Epithelial cell of proximal tubule (primary cell): ENCODE measurements around the gene GOLGA6L2. TPM values are rescaled to one million over a fixed set of nuclear protein-coding genes. Genes with fewer than 3 reads are reported as not detected.

Source experiments
- DNase-seq: peaks from one replicate; pipeline ENCODE4 v3.0.0-alpha.2; 2011; ENCODE audit warnings: low read depth
- H3K4me3 ChIP-seq: 2 replicates; pipeline ENCODE4 v1.5.1; 2011; ENCODE audit warnings: low read depth, mild to moderate bottlenecking, low read length
- total RNA-seq: library from RNA; depleted of rRNA; stranded (reverse); fragments of >200 nt; gene quantifications from 2 replicates; pipeline ENCODE4 v1.2.3, GENCODE V29; 2015
- TF ChIP-seq, protein P1 (sequence below): conservative IDR thresholded peaks from 2 replicates; pipeline ENCODE4 v1.5.1; 2012; ENCODE audit warnings: low read depth, mild to moderate bottlenecking, low read length

GOLGA6L2 gene, protein sequence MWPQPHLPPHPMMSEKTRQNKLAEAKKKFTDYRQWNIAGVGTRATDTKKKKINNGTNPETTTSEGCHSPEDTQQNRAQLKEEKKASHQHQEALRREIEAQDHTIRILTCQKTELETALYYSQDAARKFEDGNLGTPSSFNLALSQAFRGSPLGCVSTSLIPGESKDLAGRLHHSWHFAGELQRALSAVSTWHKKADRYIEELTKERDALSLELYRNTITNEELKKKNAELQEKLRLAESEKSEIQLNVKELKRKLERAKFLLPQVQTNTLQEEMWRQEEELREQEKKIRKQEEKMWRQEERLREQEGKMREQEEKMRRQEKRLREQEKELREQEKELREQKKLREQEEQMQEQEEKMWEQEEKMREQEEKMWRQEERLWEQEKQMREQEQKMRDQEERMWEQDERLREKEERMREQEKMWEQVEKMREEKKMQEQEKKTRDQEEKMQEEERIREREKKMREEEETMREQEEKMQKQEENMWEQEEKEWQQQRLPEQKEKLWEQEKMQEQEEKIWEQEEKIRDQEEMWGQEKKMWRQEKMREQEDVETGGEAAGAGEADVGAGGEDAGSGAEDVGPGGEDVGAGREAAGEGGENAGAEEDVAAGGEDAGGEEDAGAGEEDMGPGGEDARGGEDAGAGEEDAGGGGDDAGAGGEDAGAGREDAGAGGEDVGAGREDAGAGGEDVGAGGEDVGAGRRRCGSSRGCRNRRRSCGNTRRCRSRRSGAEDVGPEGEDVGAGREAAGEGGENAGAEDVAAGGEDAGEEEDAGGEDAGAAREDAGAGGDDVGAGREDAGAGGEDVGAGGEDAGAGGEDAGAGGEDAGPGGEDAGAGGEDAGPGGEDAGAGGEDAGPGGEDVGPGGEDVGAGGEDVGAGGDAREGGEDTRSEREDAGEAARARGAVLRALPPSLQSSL
- total RNA-seq: not detected in 2 replicates

DNA sequence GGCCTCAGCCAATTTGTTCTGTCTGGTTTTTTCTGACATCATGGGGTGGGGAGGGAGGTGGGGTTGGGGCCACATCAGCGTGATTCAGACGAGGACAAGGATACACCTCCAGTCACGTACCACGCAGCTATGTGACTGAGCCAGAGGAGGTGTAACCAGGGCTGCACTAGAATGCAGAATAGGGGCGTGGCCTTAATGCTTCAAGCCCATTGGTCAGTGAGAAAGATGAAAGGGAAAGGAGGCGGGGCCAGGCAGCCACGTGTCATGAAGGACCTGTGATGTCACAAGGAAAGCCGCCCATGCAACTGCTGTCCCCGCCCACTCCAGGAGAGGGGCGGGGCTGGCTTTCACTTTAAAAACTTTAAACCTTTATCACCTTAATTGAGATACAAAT, at the start of gene GOLGA6L2:
Gene GOLGA6L2 (minus strand): TSS at position 137 of the 394 bp plus-strand sequence. CDS start 62 bp downstream, at position 75.
- TF ChIP-seq, protein P1, sequence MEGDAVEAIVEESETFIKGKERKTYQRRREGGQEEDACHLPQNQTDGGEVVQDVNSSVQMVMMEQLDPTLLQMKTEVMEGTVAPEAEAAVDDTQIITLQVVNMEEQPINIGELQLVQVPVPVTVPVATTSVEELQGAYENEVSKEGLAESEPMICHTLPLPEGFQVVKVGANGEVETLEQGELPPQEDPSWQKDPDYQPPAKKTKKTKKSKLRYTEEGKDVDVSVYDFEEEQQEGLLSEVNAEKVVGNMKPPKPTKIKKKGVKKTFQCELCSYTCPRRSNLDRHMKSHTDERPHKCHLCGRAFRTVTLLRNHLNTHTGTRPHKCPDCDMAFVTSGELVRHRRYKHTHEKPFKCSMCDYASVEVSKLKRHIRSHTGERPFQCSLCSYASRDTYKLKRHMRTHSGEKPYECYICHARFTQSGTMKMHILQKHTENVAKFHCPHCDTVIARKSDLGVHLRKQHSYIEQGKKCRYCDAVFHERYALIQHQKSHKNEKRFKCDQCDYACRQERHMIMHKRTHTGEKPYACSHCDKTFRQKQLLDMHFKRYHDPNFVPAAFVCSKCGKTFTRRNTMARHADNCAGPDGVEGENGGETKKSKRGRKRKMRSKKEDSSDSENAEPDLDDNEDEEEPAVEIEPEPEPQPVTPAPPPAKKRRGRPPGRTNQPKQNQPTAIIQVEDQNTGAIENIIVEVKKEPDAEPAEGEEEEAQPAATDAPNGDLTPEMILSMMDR: no peak
- H3K4me3 ChIP-seq: no peak within 1 kb of the TSS
- DNase-seq: no peak

DNA sequence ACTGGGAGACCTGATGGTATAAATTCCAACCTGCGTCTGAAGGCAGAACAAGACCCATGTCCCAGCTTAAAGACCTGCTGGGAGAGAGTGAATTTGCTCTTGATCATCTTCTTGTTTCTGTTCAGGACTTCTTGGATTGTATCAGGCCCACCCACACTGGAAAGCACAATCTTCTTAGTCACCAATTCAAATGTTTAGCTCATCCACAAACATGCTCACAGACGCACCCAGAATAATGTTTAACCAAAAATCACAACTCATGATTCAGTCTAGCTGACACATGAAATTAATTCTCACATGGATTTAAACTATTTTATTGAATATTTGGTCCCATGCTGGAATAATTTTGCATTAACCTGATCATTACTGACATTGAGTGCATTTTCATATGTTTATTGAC, 37.8 kb upstream of the GOLGA6L2 start:
- TF ChIP-seq, protein P1: no peak
- no peak overlapping the region for H3K4me3 ChIP-seq
- peak; percentile 32 for DNase-seq

DNA sequence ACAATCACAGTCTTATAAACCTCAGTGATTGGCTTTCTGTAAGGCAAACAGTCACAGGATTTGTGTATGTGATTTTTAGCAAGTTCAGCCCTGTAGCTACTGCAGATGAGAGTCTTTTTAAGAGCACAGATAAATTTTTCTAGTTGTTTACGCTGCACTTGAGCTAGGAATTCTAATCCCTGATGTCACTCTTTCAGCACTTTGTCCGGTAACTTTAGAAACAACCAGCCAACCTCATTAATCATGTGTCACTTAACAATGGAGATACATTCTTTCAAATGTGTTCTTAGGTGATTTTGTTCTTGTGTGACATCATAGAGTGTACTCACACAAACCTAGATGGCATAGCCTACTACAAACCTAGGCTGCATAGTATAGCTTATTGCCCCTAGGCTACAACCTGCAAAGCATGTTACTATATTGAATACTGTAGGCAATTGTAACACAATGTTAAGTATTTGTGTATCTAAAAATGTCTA, 36.8 kb upstream of the GOLGA6L2 start:
- TF ChIP-seq, protein P1: no peak
- H3K4me3 ChIP-seq: no peak overlapping the region
- peak; percentile 9 for DNase-seq

DNA sequence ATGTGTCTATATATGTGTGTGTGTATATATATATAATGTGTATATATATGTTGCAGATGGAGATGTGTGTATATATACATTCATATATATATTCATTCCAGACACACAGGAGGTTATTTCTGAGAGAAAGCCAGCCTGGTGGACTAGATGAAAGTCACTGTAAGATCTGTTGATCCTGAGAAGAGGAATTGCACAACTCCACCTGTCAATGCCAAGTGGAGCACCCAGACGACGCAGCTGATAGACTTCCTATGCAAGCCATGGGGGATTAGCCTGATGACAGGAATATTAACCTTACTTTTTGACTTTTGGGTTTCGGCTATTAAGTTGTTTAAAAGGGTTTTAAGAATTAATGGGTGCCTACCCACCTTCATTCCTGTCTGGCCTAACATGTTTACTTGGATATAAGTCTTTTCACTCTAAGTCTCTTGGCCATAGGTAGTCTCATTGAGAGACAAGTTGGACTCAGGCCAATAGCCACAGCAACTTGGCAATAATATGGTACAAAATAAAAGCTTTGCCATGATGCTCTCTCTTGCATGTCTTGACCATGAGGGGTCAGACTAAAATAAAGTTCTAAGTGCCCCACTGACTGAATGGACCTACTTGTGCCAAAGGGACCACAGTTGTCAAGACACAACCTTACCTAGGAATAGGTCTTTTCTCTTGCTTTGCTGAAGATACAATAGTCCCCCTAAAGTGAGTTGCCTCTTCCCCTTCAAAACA, 35.9 kb upstream of the GOLGA6L2 start:
- DNase-seq: no peak
- TF ChIP-seq, protein P1: no peak

DNA sequence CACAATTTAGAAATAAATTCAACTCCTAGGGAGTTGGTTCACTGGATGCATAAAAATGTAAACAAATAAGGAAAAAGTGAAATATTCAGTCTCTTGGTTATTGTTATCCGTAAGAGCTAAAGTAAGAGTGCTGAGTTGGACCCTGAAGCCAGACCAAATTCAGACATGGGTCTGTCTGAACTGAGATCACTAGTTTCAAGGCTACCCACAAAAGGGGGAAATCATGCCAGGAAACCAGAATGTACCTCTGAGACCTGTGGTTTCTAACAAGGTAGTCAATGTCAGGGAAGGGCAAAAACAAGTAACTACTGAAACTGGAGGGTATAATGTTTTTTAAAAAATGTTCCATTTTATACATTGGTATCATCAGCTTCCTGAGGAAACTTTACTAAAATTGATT, 35.2 kb upstream of the GOLGA6L2 start:
- no peak for DNase-seq
- TF ChIP-seq, protein P1: no peak
- no peak overlapping the region for H3K4me3 ChIP-seq

More for the DNA sequence above, 35.9 kb upstream of the GOLGA6L2 start:
- no peak overlapping the region for H3K4me3 ChIP-seq

DNA sequence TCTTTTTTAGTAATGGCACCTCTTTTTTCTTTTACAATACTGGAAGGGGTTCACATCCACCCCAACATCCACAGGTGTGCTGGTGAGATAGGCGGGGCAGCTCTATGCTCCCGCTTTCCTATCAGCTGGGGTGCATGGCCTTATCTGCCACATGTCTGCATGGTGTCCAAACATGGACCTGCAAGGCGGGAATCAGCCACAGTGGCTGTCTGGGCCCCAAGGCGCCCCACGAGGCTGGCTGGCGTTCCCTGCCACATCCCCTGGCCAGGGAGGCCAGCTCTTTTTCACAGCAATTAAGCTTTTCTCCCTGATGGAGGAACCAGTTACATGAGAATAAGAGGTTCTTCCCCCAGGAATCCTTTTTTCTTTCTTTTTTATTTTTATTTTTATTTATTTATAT, 30.9 kb upstream of the GOLGA6L2 start:
- TF ChIP-seq, protein P1: no peak
- no peak for DNase-seq
- no peak overlapping the region for H3K4me3 ChIP-seq
